Cardiac fibroblast (primary cell): ENCODE measurements around the gene B4GALNT4.

ENCODE experiments used
- DNase-seq, 2 donors: peaks; one replicate each; pipeline versions ENCODE4 v3.0.0 to v3.0.0-alpha.2; 2010; ENCODE audit warnings: low read depth in 2 of 2
- H3K4me3 ChIP-seq, 2 donors: replicated peaks in 1 of 2; 1 replicate in 1 of 2; 2 replicates in 1 of 2; pipeline ENCODE4 v1.5.1; 2011; ENCODE audit warnings: low read depth in 2 of 2, low read length in 2 of 2, mild to moderate bottlenecking in 2 of 2, moderate library complexity in 1 of 2
- TF ChIP-seq, protein P1 (sequence below): IDR thresholded peaks from one replicate; pipeline ENCODE4 v1.5.1; 2011; ENCODE audit warnings: low read depth, mild to moderate bottlenecking, low read length, inconsistent platforms

Gene B4GALNT4

DNA sequence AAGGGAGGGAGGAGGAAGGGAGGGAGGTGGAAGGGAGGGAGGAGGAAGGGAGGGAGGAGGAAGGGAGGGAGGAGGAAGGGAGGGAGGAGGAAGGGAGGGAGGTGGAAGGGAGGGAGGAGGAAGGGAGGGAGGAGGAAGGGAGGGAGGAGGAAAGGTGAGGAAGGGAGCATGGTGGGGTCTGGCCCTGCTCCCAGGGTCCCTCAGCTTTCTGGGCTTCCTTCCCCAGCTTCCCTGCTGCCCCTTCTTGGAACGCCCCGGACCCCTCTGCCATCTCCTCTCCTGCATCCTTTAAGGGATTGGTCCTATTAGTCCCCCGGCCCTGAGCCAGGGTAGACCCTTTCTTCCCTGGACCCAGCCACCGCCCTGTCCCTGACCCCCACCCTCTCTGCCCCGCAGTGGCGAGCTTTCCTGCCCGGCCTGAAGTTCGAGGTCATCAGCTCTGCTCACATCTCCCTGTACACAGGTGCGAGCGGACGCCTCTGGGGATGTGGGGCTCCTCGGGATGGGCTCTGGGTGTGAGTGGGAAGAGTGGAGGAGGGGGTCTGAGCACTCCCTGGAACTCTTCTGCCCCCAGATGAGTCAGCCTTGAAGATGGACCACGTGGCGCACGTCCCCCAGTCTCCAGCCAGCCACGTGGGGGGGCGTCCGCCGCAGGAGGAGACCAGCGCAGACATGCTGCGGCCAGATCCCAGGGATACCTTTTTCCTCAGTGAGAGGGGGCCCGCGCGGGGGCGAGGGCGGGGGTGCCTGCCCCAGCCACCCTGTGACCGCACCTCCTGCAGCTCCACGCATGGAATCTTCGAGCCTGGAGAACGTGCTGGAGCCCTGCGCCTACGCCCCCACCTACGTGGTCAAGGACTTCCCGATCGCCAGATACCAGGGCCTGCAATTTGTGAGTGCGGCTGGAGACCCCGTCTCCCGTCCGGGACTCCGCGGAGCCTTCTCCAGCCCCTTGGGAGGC is 6.0 kb downstream of the B4GALNT4 start:
- DNase-seq, result no peak
- TF ChIP-seq, protein P1, sequence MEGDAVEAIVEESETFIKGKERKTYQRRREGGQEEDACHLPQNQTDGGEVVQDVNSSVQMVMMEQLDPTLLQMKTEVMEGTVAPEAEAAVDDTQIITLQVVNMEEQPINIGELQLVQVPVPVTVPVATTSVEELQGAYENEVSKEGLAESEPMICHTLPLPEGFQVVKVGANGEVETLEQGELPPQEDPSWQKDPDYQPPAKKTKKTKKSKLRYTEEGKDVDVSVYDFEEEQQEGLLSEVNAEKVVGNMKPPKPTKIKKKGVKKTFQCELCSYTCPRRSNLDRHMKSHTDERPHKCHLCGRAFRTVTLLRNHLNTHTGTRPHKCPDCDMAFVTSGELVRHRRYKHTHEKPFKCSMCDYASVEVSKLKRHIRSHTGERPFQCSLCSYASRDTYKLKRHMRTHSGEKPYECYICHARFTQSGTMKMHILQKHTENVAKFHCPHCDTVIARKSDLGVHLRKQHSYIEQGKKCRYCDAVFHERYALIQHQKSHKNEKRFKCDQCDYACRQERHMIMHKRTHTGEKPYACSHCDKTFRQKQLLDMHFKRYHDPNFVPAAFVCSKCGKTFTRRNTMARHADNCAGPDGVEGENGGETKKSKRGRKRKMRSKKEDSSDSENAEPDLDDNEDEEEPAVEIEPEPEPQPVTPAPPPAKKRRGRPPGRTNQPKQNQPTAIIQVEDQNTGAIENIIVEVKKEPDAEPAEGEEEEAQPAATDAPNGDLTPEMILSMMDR, result no peak
- H3K4me3 ChIP-seq, result no peak overlapping the region

DNA sequence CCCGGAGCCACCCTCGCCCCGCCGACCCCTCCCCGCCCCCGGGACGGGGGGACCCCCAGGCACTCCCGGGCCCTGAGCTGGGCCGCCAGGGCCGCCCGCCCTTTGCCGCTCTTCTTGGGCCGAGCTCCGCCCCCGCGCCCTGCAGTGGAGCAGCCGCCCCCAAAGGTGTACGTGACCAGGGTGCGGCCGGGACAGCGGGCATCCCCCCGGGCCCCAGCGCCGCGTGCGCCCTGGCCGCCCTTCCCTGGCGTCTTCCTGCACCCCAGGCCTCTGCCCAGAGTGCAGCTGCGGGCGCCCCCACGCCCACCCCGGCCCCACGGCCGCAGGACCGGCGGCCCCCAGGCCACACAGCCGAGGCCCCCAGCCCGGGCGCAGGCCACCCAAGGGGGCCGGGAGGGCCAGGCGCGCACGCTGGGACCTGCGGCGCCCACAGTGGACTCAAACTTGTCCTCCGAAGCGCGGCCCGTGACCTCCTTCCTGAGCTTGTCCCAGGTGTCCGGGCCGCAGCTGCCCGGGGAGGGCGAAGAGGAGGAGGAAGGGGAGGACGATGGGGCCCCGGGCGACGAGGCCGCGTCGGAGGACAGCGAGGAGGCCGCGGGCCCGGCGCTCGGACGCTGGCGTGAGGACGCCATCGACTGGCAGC is 7.4 kb downstream of the B4GALNT4 start:
- no peak overlapping the region for H3K4me3 ChIP-seq
- DNase-seq, result no peak
- TF ChIP-seq, protein P1, result no peak

DNA sequence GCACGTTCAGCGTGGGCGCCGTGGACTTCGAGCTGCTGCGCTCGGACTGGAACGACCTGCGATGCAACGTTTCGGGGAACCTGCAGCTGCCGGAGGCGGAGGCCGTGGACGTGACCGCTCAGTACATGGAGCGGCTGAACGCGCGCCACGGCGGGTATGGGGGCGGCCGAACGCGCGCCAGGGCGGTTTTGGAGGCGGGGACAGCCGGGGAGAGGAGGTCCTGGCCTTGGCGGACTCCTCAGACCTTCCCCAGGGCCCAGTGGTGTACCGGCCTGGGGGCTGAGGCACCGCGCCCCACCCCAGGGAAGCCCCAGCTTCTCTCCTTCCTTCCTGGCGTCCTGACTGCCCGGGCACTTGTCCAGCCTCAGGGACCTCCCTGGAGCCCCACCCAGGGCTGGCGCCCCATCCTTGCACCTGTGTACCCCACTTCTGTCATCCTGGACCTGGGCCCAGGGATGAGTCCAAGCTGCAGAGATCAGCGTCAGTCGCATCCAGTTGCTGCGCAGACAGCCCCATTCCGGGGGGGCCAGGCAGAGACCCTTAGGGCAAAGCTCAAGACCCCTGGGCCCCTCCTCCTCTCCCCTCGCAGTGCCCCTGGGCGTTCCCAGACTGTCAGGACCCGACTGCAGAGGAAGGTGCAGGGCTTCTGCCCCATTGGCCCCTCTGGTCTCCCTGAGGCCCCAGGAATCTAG is 8.0 kb downstream of the B4GALNT4 start:
- TF ChIP-seq, protein P1, result no peak
- DNase-seq, result no peak
- no peak overlapping the region for H3K4me3 ChIP-seq

DNA sequence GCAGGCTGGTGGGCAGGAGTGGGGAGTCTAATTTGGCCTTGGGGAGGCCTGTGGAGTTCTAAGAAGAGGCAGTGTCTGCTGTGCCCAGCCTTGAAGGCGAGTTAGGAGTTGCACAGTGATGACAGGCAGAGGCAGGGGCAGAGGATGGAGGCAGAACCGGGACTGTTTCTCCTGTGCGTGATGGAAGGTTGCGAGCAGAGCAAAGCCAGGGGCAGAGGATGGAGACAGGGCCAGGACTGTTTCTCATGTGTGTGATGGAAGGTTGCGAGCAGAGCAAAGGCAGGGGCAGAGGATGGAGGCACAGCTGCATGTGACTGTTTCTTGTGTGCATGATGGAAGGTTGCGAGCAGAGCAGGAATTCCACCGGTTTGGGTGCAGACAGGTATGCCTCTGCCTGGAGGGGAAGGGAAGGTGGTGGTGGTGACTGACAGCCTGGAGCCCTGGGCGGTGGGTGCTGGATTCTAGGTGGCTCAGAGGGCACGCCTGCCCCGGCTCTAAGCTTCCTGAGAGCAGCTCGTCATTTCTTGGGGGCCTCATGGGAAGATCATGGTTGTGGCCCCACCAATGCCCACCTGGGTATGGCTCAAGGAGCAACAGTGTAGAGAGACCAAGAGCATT is 8.7 kb downstream of the B4GALNT4 start:
- H3K4me3 ChIP-seq, result no peak overlapping the region
- DNase-seq, result no peak
- TF ChIP-seq, protein P1, result no peak

DNA sequence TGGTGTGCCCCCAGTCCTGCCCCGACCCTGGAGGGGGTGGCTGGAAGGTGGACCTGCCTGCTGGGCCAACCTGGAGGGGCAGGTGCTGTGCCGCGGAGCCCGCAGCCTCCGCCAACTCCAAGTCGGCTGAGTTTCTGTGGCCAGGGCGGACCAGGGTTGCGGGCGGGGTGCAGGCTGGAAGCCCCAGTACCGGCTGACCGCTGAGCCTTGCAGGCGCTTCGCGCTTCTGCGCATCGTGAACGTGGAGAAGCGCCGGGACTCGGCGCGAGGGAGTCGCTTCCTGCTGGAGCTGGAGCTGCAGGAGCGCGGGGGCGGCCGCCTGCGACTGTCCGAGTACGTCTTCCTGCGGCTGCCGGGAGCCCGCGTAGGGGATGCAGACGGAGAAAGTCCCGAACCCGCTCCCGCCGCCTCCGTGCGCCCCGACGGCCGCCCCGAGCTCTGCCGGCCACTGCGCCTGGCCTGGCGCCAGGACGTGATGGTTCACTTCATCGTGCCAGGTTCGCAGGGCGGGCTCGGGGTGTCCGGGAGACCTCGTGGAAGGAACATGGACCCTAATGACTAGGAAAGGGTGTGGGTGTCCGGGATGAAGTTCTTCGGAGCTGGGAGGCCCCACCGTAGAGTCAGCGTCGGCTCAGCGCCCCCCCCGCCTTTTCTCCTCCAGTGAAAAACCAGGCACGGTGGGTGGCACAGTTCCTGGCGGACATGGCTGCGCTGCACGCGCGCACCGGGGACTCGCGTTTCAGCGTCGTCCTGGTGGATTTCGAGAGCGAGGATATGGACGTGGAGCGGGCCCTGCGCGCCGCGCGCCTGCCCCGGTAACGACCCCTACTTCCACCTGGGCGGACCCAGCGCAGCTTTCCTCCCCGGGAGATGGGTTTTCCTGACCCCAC is 10.2 kb downstream of the B4GALNT4 start:
- no peak overlapping the region for H3K4me3 ChIP-seq
- DNase-seq, result no peak
- TF ChIP-seq, protein P1, result no peak
